ENCODE measurements around the gene SLC38A10. TPM values are rescaled to one million over a fixed set of nuclear protein-coding genes. Genes with fewer than 3 reads are reported as not detected.
A peak's percentile ranks its signal among the peaks of the same experiment; 100 is the strongest.

SLC38A10 gene
- total RNA-seq, 4 donors from 2014 or later, result 37.8 to 49.8 (median 45.3) TPM

DNA sequence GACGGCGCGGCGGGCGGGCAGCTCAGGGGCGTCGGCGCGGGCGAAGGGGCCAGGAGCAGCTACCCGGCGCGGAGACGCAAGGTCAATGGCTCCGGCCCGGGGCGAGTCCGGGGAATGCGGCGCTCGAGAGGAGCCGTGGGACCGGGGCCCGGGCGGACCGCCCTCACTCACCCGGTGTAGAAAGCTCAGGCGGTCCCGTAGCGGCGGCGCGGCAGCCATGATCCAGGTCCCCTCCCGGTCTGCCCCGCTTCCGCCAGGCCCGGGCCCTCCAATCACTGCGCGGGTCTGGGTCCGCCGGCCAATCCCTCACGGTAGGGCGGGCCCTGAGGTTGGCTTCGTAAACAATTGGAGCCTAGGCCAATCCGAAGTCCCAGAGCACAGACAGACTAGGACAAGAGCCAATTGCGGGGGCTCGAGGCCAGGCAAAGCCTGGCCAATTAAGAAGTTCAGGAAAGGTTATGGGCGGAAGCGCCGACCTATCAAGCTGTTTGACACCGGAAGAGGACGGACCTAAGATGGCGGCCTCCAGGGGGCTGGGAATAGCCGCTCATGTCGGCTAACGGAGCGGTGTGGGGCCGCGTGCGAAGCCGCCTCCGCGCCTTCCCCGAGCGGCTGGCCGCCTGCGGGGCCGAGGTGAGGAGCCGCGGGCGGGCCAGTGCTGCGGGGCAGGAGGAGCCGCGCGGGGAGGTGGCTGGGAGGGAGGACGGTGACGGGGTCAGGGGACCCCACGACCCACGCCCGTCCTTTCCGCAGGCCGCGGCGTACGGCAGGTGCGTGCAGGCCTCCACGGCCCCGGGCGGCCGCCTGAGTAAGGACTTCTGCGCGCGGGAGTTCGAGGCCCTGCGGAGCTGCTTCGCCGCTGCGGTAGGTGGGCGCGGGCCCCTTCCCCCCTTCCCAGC, 56.0 kb downstream of the SLC38A10 start, which contains the start of the genes NDUFAF8 and TEPSIN:
Gene NDUFAF8, plus strand, starts transcription at position 504 of the 899 bp plus-strand sequence. Its CDS starts 46 bp downstream, at position 550.
Gene TEPSIN, minus strand, starts transcription at position 241 of the 899 bp plus-strand sequence. Its CDS starts 22 bp downstream, at position 219.
- WGBS, 2 donors, result 0% methylated on average over 1 to 28 of the region's 100 CpGs
- Histone ChIP-seq H3K4me3 (peak within 1 kb of the TSS; percentile 63 to 99 (median 81)), H3K27ac (peak within 1 kb of the TSS; percentile 77 to 93 (median 88)), H3K36me3 (peaks cover 0 to 40% (median 0%) of the 10 kb centered on the region in 3 donors), H3K9me3 (no peaks in the 10 kb centered on the region), H3K27me3 (no peaks in the 10 kb centered on the region), H3K4me1 (peaks cover 27 to 59% (median 30%) of the 10 kb centered on the region in 3 donors)
- intact Hi-C loops (cut with DNase I), result no loop called here
- TF ChIP-seq POLR2A (IDR thresholded peaks at IDR 0.05), result peak in 3 of 4 donors; percentile 11 to 74 (median 53)
- TF ChIP-seq, protein P1, sequence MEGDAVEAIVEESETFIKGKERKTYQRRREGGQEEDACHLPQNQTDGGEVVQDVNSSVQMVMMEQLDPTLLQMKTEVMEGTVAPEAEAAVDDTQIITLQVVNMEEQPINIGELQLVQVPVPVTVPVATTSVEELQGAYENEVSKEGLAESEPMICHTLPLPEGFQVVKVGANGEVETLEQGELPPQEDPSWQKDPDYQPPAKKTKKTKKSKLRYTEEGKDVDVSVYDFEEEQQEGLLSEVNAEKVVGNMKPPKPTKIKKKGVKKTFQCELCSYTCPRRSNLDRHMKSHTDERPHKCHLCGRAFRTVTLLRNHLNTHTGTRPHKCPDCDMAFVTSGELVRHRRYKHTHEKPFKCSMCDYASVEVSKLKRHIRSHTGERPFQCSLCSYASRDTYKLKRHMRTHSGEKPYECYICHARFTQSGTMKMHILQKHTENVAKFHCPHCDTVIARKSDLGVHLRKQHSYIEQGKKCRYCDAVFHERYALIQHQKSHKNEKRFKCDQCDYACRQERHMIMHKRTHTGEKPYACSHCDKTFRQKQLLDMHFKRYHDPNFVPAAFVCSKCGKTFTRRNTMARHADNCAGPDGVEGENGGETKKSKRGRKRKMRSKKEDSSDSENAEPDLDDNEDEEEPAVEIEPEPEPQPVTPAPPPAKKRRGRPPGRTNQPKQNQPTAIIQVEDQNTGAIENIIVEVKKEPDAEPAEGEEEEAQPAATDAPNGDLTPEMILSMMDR (IDR thresholded peaks at IDR 0.05), result peak in 2 of 6 experiments; percentile 19 to 22
- peak; percentile 87 for DNase-seq

DNA sequence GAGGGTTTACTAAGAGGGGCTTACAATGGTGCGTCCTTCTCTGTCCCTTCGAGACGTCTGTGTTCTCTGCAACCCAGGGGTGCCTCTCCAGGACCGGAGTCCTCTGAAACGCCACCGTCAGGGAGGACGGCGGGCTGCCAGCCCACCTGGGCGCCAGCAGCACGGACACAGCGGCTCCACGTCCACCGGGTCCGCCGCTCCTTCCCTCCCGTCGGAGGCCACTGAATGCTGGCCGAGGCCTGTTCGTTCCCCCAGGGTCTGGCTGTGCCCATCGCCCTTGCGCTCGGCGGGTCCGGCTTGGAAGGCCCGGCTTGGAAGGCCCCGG, 56.7 kb downstream of the SLC38A10 start:
- no peak for DNase-seq
- Histone ChIP-seq H3K4me3 (peak overlapping the region; percentile 63 to 99 (median 81)), H3K9me3 (no peaks in the 10 kb centered on the region), H3K27ac (peak overlapping the region; percentile 23 to 88 (median 78)), H3K4me1 (peaks cover 27 to 59% (median 30%) of the 10 kb centered on the region in 3 donors), H3K36me3 (peaks cover 0 to 46% (median 2%) of the 10 kb centered on the region in 3 donors), H3K27me3 (no peaks in the 10 kb centered on the region)
- TF ChIP-seq POLR2A (IDR thresholded peaks at IDR 0.05), result no peak
- TF ChIP-seq, protein P1 (IDR thresholded peaks at IDR 0.05), result peak in 1 of 6 experiments; percentile 7
- WGBS, 2 donors, result 0% methylated on average over 1 of the region's 26 CpGs; no CpG with 5 or more reads in 1 of the 2 donors
- intact Hi-C loops (cut with DNase I), result no loop called here

DNA sequence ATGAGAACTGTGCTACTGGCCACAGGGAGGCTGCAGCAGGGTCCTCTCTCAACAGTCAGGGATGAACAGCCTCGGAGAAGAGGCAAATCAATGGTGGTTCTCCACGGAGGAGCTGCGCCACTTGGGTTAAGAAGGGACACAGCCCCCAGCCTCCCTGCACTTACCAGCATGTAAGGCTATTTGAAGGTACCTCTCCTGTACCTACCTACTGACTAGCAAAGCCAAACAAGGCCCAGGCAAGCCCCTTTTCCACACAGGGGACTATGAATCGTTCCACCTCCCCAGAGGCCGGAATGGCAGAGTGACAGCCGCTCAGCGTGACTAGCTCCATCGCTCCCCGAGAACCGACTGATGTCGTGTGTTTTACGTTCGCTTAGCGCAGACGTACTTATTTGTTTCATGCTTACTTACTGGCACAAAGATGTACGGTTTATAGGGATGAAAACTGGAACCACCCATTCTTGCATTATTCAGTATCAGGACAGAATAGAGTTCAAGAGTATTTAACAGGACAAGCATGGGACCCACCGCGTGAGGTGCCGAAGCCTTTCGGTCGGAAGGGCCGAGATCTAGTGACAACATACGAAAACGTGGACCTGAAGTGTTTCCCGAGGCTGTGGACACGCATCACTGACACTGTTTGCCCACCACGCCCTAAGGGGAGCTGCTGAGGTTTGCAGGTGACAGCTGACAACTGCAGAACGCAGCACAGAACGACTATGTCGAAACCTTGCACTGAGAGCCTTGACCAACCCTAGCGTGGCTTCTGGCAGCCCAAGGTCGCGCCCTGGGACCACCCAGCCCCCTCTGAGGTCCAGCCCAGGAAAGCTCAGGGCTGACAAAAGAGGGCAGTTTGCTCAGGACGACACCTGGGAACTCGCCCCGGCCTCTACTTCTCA, 57.3 kb downstream of the SLC38A10 start:
- DNase-seq, result no peak
- no peaks in the 10 kb centered on the region for H3K9me3 ChIP-seq
- H3K4me3 ChIP-seq, result peak overlapping the region; percentile 63 to 99 (median 81)
- no peaks in the 10 kb centered on the region for H3K27me3 ChIP-seq
- H3K4me1 ChIP-seq, result peaks cover 27 to 59% (median 30%) of the 10 kb centered on the region in 3 donors
- peak overlapping the region in 3 of 4 donors; percentile 23 to 88 (median 87) for H3K27ac ChIP-seq
- intact Hi-C loops (cut with DNase I), result no loop called here
- TF ChIP-seq, protein P1 (IDR thresholded peaks at IDR 0.05), result no peak
- no peak for TF ChIP-seq POLR2A (IDR thresholded peaks at IDR 0.05)
- 42 to 63% methylated on average over 21 to 30 of the region's 36 CpGs for WGBS, 2 donors
- H3K36me3 ChIP-seq, result peaks cover 4 to 53% (median 6%) of the 10 kb centered on the region in 3 donors

DNA sequence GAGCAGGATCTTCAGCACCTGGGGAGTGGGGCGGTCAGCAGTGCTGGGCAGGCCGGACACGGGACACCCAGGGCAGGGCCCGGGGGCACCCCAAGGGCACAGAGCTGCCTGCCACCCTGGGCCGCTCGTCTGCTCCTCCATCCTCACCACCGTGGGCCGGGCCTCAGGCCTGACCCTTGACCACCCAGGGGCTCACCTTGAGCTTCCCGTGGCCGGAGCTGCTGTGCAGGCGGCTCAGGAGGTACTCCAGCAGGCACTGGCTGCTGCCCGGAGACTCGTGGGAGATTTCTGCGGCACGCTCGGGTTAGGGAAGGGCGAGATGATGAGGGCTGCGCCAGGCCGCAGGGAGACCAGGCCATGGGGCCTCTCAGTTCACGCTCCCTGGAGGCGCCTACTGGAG, 58.3 kb downstream of the SLC38A10 start:
- peaks cover 27 to 56% (median 30%) of the 10 kb centered on the region in 3 donors for H3K4me1 ChIP-seq
- no peak for TF ChIP-seq POLR2A (IDR thresholded peaks at IDR 0.05)
- TF ChIP-seq, protein P1 (IDR thresholded peaks at IDR 0.05), result no peak
- no peak overlapping the region for H3K27ac ChIP-seq
- intact Hi-C loops (cut with DNase I), result no loop called here
- no peaks in the 10 kb centered on the region for H3K9me3 ChIP-seq
- H3K4me3 ChIP-seq, result no peak overlapping the region
- WGBS, 2 donors, result 100% methylated on average over 3 of the region's 21 CpGs; no CpG with 5 or more reads in 1 of the 2 donors
- peaks cover 10 to 63% (median 16%) of the 10 kb centered on the region in 3 donors for H3K36me3 ChIP-seq
- no peaks in the 10 kb centered on the region for H3K27me3 ChIP-seq
- DNase-seq, result no peak
